SK-N-SH (cell line): ENCODE data around the gene RNF167. TPM values are rescaled to one million over a fixed set of nuclear protein-coding genes. Genes with fewer than 3 reads are reported as not detected.

ENCODE experiments used
- CTCF ChIA-PET: fragments of 300-600, 350-600 bp; formaldehyde crosslinking; extraction: SDS; loops from one replicate; lab custom pipeline; 2021; lab: Yijun Ruan, JAX
- POLR2A ChIA-PET: fragments of 350-600 bp; sonication (Branson Sonifier 250); formaldehyde crosslinking; extraction: SDS; loops from one replicate; lab custom pipeline; 2020; ENCODE audit warnings: antibody characterized with exemption, inconsistent platforms; lab: Yijun Ruan, JAX
- DNase-seq: peaks from one replicate; pipeline ENCODE4 v3.0.0; 2012
- H2AFZ ChIP-seq: fragments of 200-600 bp; sonication (generic); 2 replicates; pipeline ENCODE4 v1.8.1; 2016; ENCODE audit warnings: antibody characterized with exemption, mild to moderate bottlenecking, low read depth
- H3F3A ChIP-seq: fragments of 200-600 bp; sonication (generic); replicated peaks from 2 replicates; pipeline ENCODE3; 2016; ENCODE audit warnings: antibody characterized with exemption, mild to moderate bottlenecking; ENCODE audit not compliant: insufficient read depth
- H3K27ac ChIP-seq, 2 experiments: fragments of 200-500 bp in 1 of 2; fragments of 200-600 bp in 1 of 2; sonication (Bioruptor generic) in 1 of 2; sonication (generic), shearing (Covaris generic) in 1 of 2; 2 replicates each; pipeline versions ENCODE4 v1.5.1 to v1.6.1; 2014 to 2016; ENCODE audit warnings: low read depth in 2 of 2, inconsistent platforms in 1 of 2, low read length in 1 of 2, mild to moderate bottlenecking in 1 of 2, mixed read lengths in 1 of 2
- H3K27me3 ChIP-seq: fragments of 200-600 bp; sonication (generic), shearing (Covaris generic); 2 replicates; pipeline ENCODE4 v1.6.1; 2016; ENCODE audit warnings: mixed run types; ENCODE audit not compliant: insufficient read depth
- H3K36me3 ChIP-seq, 2 experiments: fragments of 200-500 bp in 1 of 2; fragments of 200-600 bp in 1 of 2; sonication (Bioruptor generic) in 1 of 2; sonication (generic) in 1 of 2; replicated peaks in 1 of 2; 2 replicates each; pipeline versions ENCODE3 to v1.5.1; 2014 to 2016; ENCODE audit warnings: low read length in 1 of 2, mild to moderate bottlenecking in 1 of 2; ENCODE audit not compliant: insufficient read depth in 2 of 2, control insufficient read depth in 1 of 2
- H3K4me1 ChIP-seq, 2 experiments: fragments of 200-500 bp in 1 of 2; fragments of 200-600 bp in 1 of 2; sonication (Bioruptor generic) in 1 of 2; sonication (generic), shearing (Covaris generic) in 1 of 2; 2 replicates each; pipeline versions ENCODE4 v1.5.1 to v1.6.1; 2014 to 2016; ENCODE audit warnings: low read depth in 1 of 2, low read length in 1 of 2, mixed run types in 1 of 2; ENCODE audit not compliant: insufficient read depth in 2 of 2, control insufficient read depth in 1 of 2
- H3K4me2 ChIP-seq: fragments of 200-600 bp; sonication (generic), shearing (Covaris generic); 2 replicates; pipeline ENCODE4 v1.6.1; 2017; ENCODE audit warnings: mixed run types
- H3K4me3 ChIP-seq, 2 experiments: fragments of 200-500 bp in 1 of 2; fragments of 200-600 bp in 1 of 2; sonication (Bioruptor generic) in 1 of 2; sonication (generic), shearing (Covaris generic) in 1 of 2; 2 replicates each; pipeline versions ENCODE4 v1.5.1 to v1.8.1; 2014 to 2016; ENCODE audit warnings: low read depth in 2 of 2, inconsistent platforms in 1 of 2, low read length in 1 of 2, mild to moderate bottlenecking in 1 of 2, mixed read lengths in 1 of 2, moderate library complexity in 1 of 2
- H3K79me2 ChIP-seq: fragments of 200-600 bp; sonication (generic); 2 replicates; pipeline ENCODE4 v1.8.1; 2017; ENCODE audit warnings: mild to moderate bottlenecking; ENCODE audit not compliant: insufficient read depth
- H3K9ac ChIP-seq: fragments of 200-600 bp; sonication (generic); 2 replicates; pipeline ENCODE4 v1.6.1; 2017; ENCODE audit warnings: mixed run types
- H3K9me2 ChIP-seq: fragments of 200-600 bp; sonication (generic); 2 replicates; pipeline ENCODE4 v1.6.1; 2017; ENCODE audit warnings: mixed run types
- H3K9me3 ChIP-seq: fragments of 200-600 bp; sonication (generic); 2 replicates; pipeline ENCODE4 v1.6.1; 2017; ENCODE audit warnings: mixed run types, mild to moderate bottlenecking, moderate library complexity
- H4K20me1 ChIP-seq: fragments of 200-600 bp; sonication (generic); 2 replicates; pipeline ENCODE4 v1.6.1; 2017; ENCODE audit warnings: mild to moderate bottlenecking, mixed run types; ENCODE audit not compliant: insufficient read depth
- ELF1 ChIP-seq: IDR thresholded peaks from 2 replicates; pipeline ENCODE4 v1.4.0; 2012
- EZH2phosphoT487 ChIP-seq: fragments of 200-600 bp; sonication (generic); IDR thresholded peaks from 2 replicates; pipeline ENCODE4 v1.6.1; 2017; ENCODE audit warnings: low read depth, mixed run types, mild to moderate bottlenecking, antibody characterized with exemption, moderate library complexity, borderline replicate concordance
- FOXJ3 ChIP-seq: sonication (generic); formaldehyde crosslinking; IDR thresholded peaks from 2 replicates; pipeline ENCODE4 v1.5.1; 2020; ENCODE audit warnings: mild to moderate bottlenecking, missing genetic modification reagents
- GABPA ChIP-seq: IDR thresholded peaks from 2 replicates; pipeline ENCODE4 v1.4.0; 2012; ENCODE audit warnings: low read depth, mild to moderate bottlenecking
- JUND ChIP-seq: IDR thresholded peaks from 2 replicates; pipeline ENCODE4 v1.4.0; 2012
- MAX ChIP-seq: IDR thresholded peaks from 2 replicates; pipeline ENCODE4 v1.4.0; 2012; ENCODE audit warnings: low read depth
- MXI1 ChIP-seq: IDR thresholded peaks from 2 replicates; pipeline ENCODE4 v1.6.1; 2012; ENCODE audit warnings: mild to moderate bottlenecking, low read depth, low read length, improper control_type of control experiment
- NRF1 ChIP-seq: IDR thresholded peaks from 2 replicates; pipeline ENCODE4 v1.6.1; 2012; ENCODE audit warnings: low read depth, mild to moderate bottlenecking, low read length
- RCOR1 ChIP-seq: fragments of 150-350 bp; IDR thresholded peaks from 2 replicates; pipeline ENCODE4 v1.6.1; 2017; ENCODE audit warnings: antibody characterized with exemption, low read length
- RFX5 ChIP-seq: IDR thresholded peaks from 2 replicates; pipeline ENCODE4 v1.6.1; 2012; ENCODE audit warnings: mild to moderate bottlenecking, improper control_type of control experiment, low read length
- RXRA ChIP-seq: IDR thresholded peaks from 2 replicates; pipeline ENCODE4 v1.4.0; 2012; ENCODE audit warnings: low read depth, mild to moderate bottlenecking, borderline replicate concordance
- TAF1 ChIP-seq: IDR thresholded peaks from 2 replicates; pipeline ENCODE4 v1.6.1; 2012; ENCODE audit warnings: low read depth, mild to moderate bottlenecking, low read length, moderate library complexity, borderline replicate concordance
- TEAD4 ChIP-seq: IDR thresholded peaks from 2 replicates; pipeline ENCODE4 v1.4.0; 2012; ENCODE audit warnings: mild to moderate bottlenecking, borderline replicate concordance; ENCODE audit not compliant: insufficient read depth
- WGBS: methylation state at CpG from one replicate; pipeline ENCODE4 v1.1.6; 2017; ENCODE audit warnings: low lambda C conversion rate; 5-methylcytosine and 5-hydroxymethylcytosine counted together
- polyA plus RNA-seq, 3 experiments: library from polyadenylated mRNA; depleted of rRNA; stranded (reverse); fragments of >200 nt; gene quantifications; 2 replicates each; pipeline ENCODE4 v1.2.3, GENCODE V29; 2012

RNF167 gene
- polyA plus RNA-seq, 1 of the 3 experiments (the other 2 are of a cell fraction) = 115 TPM

DNA sequence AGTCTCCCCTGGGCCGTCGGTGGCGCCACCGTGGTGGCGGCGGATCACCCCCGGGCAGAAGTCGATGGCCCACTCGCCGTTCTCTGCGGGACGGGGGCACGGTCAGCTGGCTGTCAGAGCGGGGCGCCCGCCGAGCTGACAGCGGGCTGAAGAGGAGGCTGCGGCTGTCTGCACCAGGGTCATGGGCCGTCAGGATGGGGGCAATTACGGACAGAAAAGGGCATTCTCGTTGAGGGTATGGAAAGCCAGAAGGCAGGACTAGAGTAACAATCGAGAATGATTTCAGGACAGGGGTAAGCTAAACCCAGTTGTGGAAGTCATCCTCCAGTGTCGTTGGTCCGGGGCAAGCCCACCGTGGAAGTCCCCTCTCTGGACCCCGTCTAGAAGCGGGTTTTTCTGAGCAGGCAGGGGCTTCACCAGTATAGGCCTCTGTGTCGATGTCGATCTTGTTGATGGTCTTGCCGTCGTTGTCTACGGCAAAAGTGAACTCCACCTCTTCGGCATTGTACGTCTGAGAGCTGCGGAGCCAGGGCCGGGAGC is 38.9 kb upstream of the RNF167 start:
- ChIA-PET POLR2A (no interaction called here), CTCF (interaction anchor here (1.3 to 6.5 kb wide), 3 partner anchors 11 to 113 kb away, joined by 5 to 47 read pairs (median 45); partner anchors contain the start of genes GLTPD2 and VMO1)
- Histone ChIP-seq H3K27ac (no peak overlapping the region), H3K4me1 (peaks cover 0 to 10% of the 10 kb centered on the region in 2 experiments; a peak in 1 of 4 replicates), H3K9ac (no peak overlapping the region), H3K9me2 (no peaks in the 10 kb centered on the region), H4K20me1 (no peaks in the 10 kb centered on the region), H3K9me3 (no peaks in the 10 kb centered on the region), H3K4me2 (no peak overlapping the region), H3K36me3 (peaks cover 0 to 21% of the 10 kb centered on the region in 2 experiments), H3F3A (no peaks in the 10 kb centered on the region), H3K4me3 (no peak overlapping the region), H2AFZ (no peak overlapping the region), H3K27me3 (no peaks in the 10 kb centered on the region), H3K79me2 (no peaks in the 10 kb centered on the region)
- no peak for DNase-seq
- TF ChIP-seq GABPA (no peak), RFX5 (no peak), JUND (no peak), MAX (no peak)
- 98% methylated on average over 30 of the region's 37 CpGs for WGBS

GRCh38 chr17:4901648-4902344 is 38.3 kb upstream of the RNF167 start:
- Histone ChIP-seq H3K9me2 (no peaks in the 10 kb centered on the region), H3K79me2 (no peaks in the 10 kb centered on the region), H2AFZ (no peak overlapping the region), H3K27ac (no peak overlapping the region), H3K27me3 (no peaks in the 10 kb centered on the region), H3F3A (no peaks in the 10 kb centered on the region), H3K36me3 (peaks cover 0 to 14% of the 10 kb centered on the region in 2 experiments), H3K9ac (no peak overlapping the region), H3K4me1 (peaks cover 0 to 10% of the 10 kb centered on the region in 2 experiments; a peak in 1 of 4 replicates), H3K9me3 (no peaks in the 10 kb centered on the region), H4K20me1 (no peaks in the 10 kb centered on the region), H3K4me2 (no peak overlapping the region), H3K4me3 (no peak overlapping the region)
- peak; percentile 76 for DNase-seq
- POLR2A ChIA-PET = no interaction called here
- TF ChIP-seq RCOR1 (no peak), GABPA (no peak), MXI1 (no peak), FOXJ3 (CRISPR knock-in tag) (no peak), ELF1 (no peak), JUND (no peak), NRF1 (no peak), TAF1 (no peak), TEAD4 (no peak), RXRA (no peak), EZH2phosphoT487 (no peak)
- 88% methylated on average over 48 of the region's 48 CpGs for WGBS
- CTCF ChIA-PET = interaction anchor here (1.3 to 6.5 kb wide), 3 partner anchors 12 to 113 kb away, joined by 5 to 47 read pairs (median 45); partner anchors contain the start of genes GLTPD2 and VMO1
